ENCODE measurements around the gene FGF19. TPM values are rescaled to one million over a fixed set of nuclear protein-coding genes. Genes with fewer than 3 reads are reported as not detected.

FGF19 gene
- total RNA-seq, 1 donor from 2014 or later = not detected

- no peak for TF ChIP-seq CTCF (IDR thresholded peaks at IDR 0.05; ENCODE audit: insufficient read depth, low read length, poor library complexity, severe bottlenecking)
- no peak for DNase-seq (ENCODE audit: low read depth)
- H3K27me3 ChIP-seq (ENCODE audit: control insufficient read depth, insufficient read depth, low read length) = no peaks in the 10 kb centered on the region
- no peaks in the 10 kb centered on the region for H3K36me3 ChIP-seq (ENCODE audit: control insufficient read depth, insufficient read depth, low read length)
- no peak overlapping the region for H3K4me3 ChIP-seq (ENCODE audit: low read depth, low read length)
Observed at GRCh38 chr11:69660001-69660500, 43.8 kb downstream of the FGF19 start.

GRCh38 chr11:69659591-69659990 is 44.2 kb downstream of the FGF19 start:
- DNase-seq (ENCODE audit: low read depth) = no peak
- no peaks in the 10 kb centered on the region for H3K27me3 ChIP-seq (ENCODE audit: control insufficient read depth, insufficient read depth, low read length)
- TF ChIP-seq CTCF (IDR thresholded peaks at IDR 0.05; ENCODE audit: insufficient read depth, low read length, poor library complexity, severe bottlenecking) = no peak

GRCh38 chr11:69658626-69659450 is 45.0 kb downstream of the FGF19 start:
- TF ChIP-seq CTCF (IDR thresholded peaks at IDR 0.05; ENCODE audit: insufficient read depth, low read length, poor library complexity, severe bottlenecking) = no peak
- H3K4me3 ChIP-seq (ENCODE audit: low read depth, low read length) = no peak overlapping the region
- no peaks in the 10 kb centered on the region for H3K36me3 ChIP-seq (ENCODE audit: control insufficient read depth, insufficient read depth, low read length)
- no peaks in the 10 kb centered on the region for H3K27me3 ChIP-seq (ENCODE audit: control insufficient read depth, insufficient read depth, low read length)
- no peak for DNase-seq (ENCODE audit: low read depth)

More at GRCh38 chr11:69659591-69659990, 44.2 kb downstream of the FGF19 start:
- Histone ChIP-seq H3K4me3 (ENCODE audit: low read depth, low read length) (no peak overlapping the region), H3K36me3 (ENCODE audit: control insufficient read depth, insufficient read depth, low read length) (no peaks in the 10 kb centered on the region)

- no peak overlapping the region for H3K4me3 ChIP-seq (ENCODE audit: low read depth, low read length)
- no peak for TF ChIP-seq CTCF (IDR thresholded peaks at IDR 0.05; ENCODE audit: insufficient read depth, low read length, poor library complexity, severe bottlenecking)
Observed at GRCh38 chr11:69657911-69658625, 45.8 kb downstream of the FGF19 start.

GRCh38 chr11:69657456-69657910 is 46.3 kb downstream of the FGF19 start:
- H3K4me3 ChIP-seq (ENCODE audit: low read depth, low read length) = no peak overlapping the region
- no peak for DNase-seq (ENCODE audit: low read depth)
- H3K27me3 ChIP-seq (ENCODE audit: control insufficient read depth, insufficient read depth, low read length) = no peaks in the 10 kb centered on the region
- no peaks in the 10 kb centered on the region for H3K36me3 ChIP-seq (ENCODE audit: control insufficient read depth, insufficient read depth, low read length)
- no peak for TF ChIP-seq CTCF (IDR thresholded peaks at IDR 0.05; ENCODE audit: insufficient read depth, low read length, poor library complexity, severe bottlenecking)

More at GRCh38 chr11:69657911-69658625, 45.8 kb downstream of the FGF19 start:
- Histone ChIP-seq H3K36me3 (ENCODE audit: control insufficient read depth, insufficient read depth, low read length) (no peaks in the 10 kb centered on the region), H3K27me3 (ENCODE audit: control insufficient read depth, insufficient read depth, low read length) (no peaks in the 10 kb centered on the region)
- DNase-seq (ENCODE audit: low read depth) = no peak
